Fibroblast of pulmonary artery (primary cell): ENCODE results near the gene MLLT6.

ENCODE experiments used
- DNase-seq: peaks from one replicate; pipeline ENCODE4 v3.0.0-alpha.2; 2010; ENCODE audit warnings: low read depth
- H3K4me3 ChIP-seq: replicated peaks from 2 replicates; pipeline ENCODE4 v1.5.1; 2011; ENCODE audit warnings: low read depth, mild to moderate bottlenecking, control low read depth, low read length, moderate library complexity
- CTCF ChIP-seq: IDR thresholded peaks from 2 replicates; pipeline ENCODE4 v1.5.1; 2011; ENCODE audit warnings: mild to moderate bottlenecking, control low read depth, low read length, inconsistent platforms; ENCODE audit errors: missing control alignments

MLLT6 gene

GRCh38 chr17:38676706-38677504 is 28.2 kb upstream of the MLLT6 start:
- DNase-seq, result peak; percentile 87
- TF ChIP-seq CTCF, result peak; percentile 98
- no peak overlapping the region for H3K4me3 ChIP-seq

- DNase-seq, result no peak
- no peak for TF ChIP-seq CTCF
Measured at GRCh38 chr17:38677819-38678218, 27.3 kb upstream of the MLLT6 start.

GRCh38 chr17:38681096-38681495 is 24.0 kb upstream of the MLLT6 start:
- H3K4me3 ChIP-seq, result no peak overlapping the region
- TF ChIP-seq CTCF, result no peak
- DNase-seq, result no peak

More at GRCh38 chr17:38677819-38678218, 27.3 kb upstream of the MLLT6 start:
- H3K4me3 ChIP-seq, result no peak overlapping the region

- H3K4me3 ChIP-seq, result no peak overlapping the region
- TF ChIP-seq CTCF, result no peak
- no peak for DNase-seq
Measured at GRCh38 chr17:38685491-38685890, 19.6 kb upstream of the MLLT6 start.

GRCh38 chr17:38687286-38687685 is 17.8 kb upstream of the MLLT6 start:
- DNase-seq, result peak; percentile 63
- no peak overlapping the region for H3K4me3 ChIP-seq
- TF ChIP-seq CTCF, result no peak

- no peak overlapping the region for H3K4me3 ChIP-seq
- no peak for DNase-seq
- no peak for TF ChIP-seq CTCF
Measured at GRCh38 chr17:38690386-38690785, 14.7 kb upstream of the MLLT6 start.

- no peak overlapping the region for H3K4me3 ChIP-seq
- no peak for TF ChIP-seq CTCF
- DNase-seq, result no peak
Measured at GRCh38 chr17:38691154-38691553, 13.9 kb upstream of the MLLT6 start.
